ENCODE measurements around the gene TBCD. TPM values are rescaled to one million over a fixed set of nuclear protein-coding genes. Genes with fewer than 3 reads are reported as not detected.
A peak's percentile ranks its signal among the peaks of the same experiment; 100 is the strongest.

The TBCD gene
- total RNA-seq, 2 experiments from 2014 or later, result 181 to 186 TPM

GRCh38 chr17:82880620-82881323, 128.9 kb downstream of the TBCD start:
- Mint-ChIP-seq H3K36me3 (peaks cover 23% of the 10 kb centered on the region), H3K4me3 (no peak overlapping the region), H3K4me1 (peaks cover 57% of the 10 kb centered on the region), H3K9me3 (no peaks in the 10 kb centered on the region), H3K27me3 (no peaks in the 10 kb centered on the region), H3K27ac (no peak overlapping the region)
- POLR2A ChIA-PET, result no interaction called here
- ATAC-seq (ENCODE audit: low read depth), result no peak
- DNase-seq, result no peak

- POLR2A ChIA-PET, result no interaction called here
Observed at GRCh38 chr17:82881324-82881823, 129.5 kb downstream of the TBCD start.

GRCh38 chr17:82881900-82882714, 130.2 kb downstream of the TBCD start:
- Mint-ChIP-seq H3K4me1 (peaks cover 66% of the 10 kb centered on the region), H3K27ac (peak overlapping the region; percentile 92), H3K36me3 (peaks cover 27% of the 10 kb centered on the region), H3K9me3 (no peaks in the 10 kb centered on the region), H3K4me3 (peak overlapping the region; percentile 85), H3K27me3 (no peaks in the 10 kb centered on the region)
- DNase-seq (no peak), ATAC-seq (ENCODE audit: low read depth) (no peak)
- POLR2A ChIA-PET, result interaction anchor here (4.5 kb wide), 1 partner anchor 18 kb away, joined by 48 read pairs; no protein-coding TSS in a partner anchor

More at GRCh38 chr17:82881324-82881823, 129.5 kb downstream of the TBCD start:
- Mint-ChIP-seq H3K4me1 (peaks cover 61% of the 10 kb centered on the region), H3K27ac (peak overlapping the region; percentile 49), H3K4me3 (no peak overlapping the region), H3K36me3 (peaks cover 23% of the 10 kb centered on the region), H3K27me3 (no peaks in the 10 kb centered on the region), H3K9me3 (no peaks in the 10 kb centered on the region)
- no peak for DNase-seq
- ATAC-seq (ENCODE audit: low read depth), result no peak

- Mint-ChIP-seq H3K9me3 (no peaks in the 10 kb centered on the region), H3K4me3 (peak overlapping the region; percentile 85), H3K36me3 (peaks cover 35% of the 10 kb centered on the region), H3K27ac (peak overlapping the region; percentile 92), H3K4me1 (peaks cover 69% of the 10 kb centered on the region), H3K27me3 (no peaks in the 10 kb centered on the region)
- POLR2A ChIA-PET, result interaction anchor here (1.5 to 4.5 kb wide), 3 partner anchors 10 to 19 kb away, joined by 4 to 48 read pairs (median 4); no protein-coding TSS in a partner anchor
- DNase-seq (peak; percentile 71), ATAC-seq (ENCODE audit: low read depth) (peak; percentile 79)
Observed at GRCh38 chr17:82882715-82883418, 131.0 kb downstream of the TBCD start.

GRCh38 chr17:82883419-82884031, 131.7 kb downstream of the TBCD start:
- POLR2A ChIA-PET, result interaction anchor here (1.2 to 4.5 kb wide), 5 partner anchors 10 to 26 kb away, joined by 3 to 48 read pairs (median 4); no protein-coding TSS in a partner anchor
- H3K4me1 Mint-ChIP-seq, result peaks cover 68% of the 10 kb centered on the region
- H3K27ac Mint-ChIP-seq, result peak overlapping the region; percentile 93
- ATAC-seq (ENCODE audit: low read depth), result no peak
- H3K4me3 Mint-ChIP-seq, result peak overlapping the region; percentile 85
- DNase-seq, result no peak
- H3K36me3 Mint-ChIP-seq, result peaks cover 34% of the 10 kb centered on the region
- H3K9me3 Mint-ChIP-seq, result no peaks in the 10 kb centered on the region
- no peaks in the 10 kb centered on the region for H3K27me3 Mint-ChIP-seq

- H3K9me3 Mint-ChIP-seq, result no peaks in the 10 kb centered on the region
- POLR2A ChIA-PET, result interaction anchor here (1.2 to 4.5 kb wide), 6 partner anchors 9 to 26 kb away, joined by 3 to 48 read pairs (median 4); no protein-coding TSS in a partner anchor
Observed at GRCh38 chr17:82884341-82884969, 132.6 kb downstream of the TBCD start.

GRCh38 chr17:82884970-82885353, 133.1 kb downstream of the TBCD start:
- POLR2A ChIA-PET, result interaction anchor here (1.0 to 4.5 kb wide), 5 partner anchors 9 to 27 kb away, joined by 3 to 48 read pairs (median 3); no protein-coding TSS in a partner anchor
- Mint-ChIP-seq H3K27me3 (no peaks in the 10 kb centered on the region), H3K36me3 (peaks cover 29% of the 10 kb centered on the region), H3K9me3 (no peaks in the 10 kb centered on the region), H3K4me1 (peaks cover 59% of the 10 kb centered on the region), H3K27ac (peak overlapping the region; percentile 93), H3K4me3 (peak overlapping the region; percentile 64)
- peak; percentile 64 for DNase-seq
- peak; percentile 78 for ATAC-seq (ENCODE audit: low read depth)

More at GRCh38 chr17:82884341-82884969, 132.6 kb downstream of the TBCD start:
- Mint-ChIP-seq H3K27ac (peak overlapping the region; percentile 93), H3K36me3 (peaks cover 34% of the 10 kb centered on the region), H3K27me3 (no peaks in the 10 kb centered on the region), H3K4me1 (peaks cover 62% of the 10 kb centered on the region), H3K4me3 (peak overlapping the region; percentile 64)
- ATAC-seq (ENCODE audit: low read depth) (peak; percentile 11), DNase-seq (no peak)

- no peak for ATAC-seq (ENCODE audit: low read depth)
- Mint-ChIP-seq H3K27me3 (no peaks in the 10 kb centered on the region), H3K4me3 (peak overlapping the region; percentile 6), H3K36me3 (peaks cover 25% of the 10 kb centered on the region), H3K27ac (peak overlapping the region; percentile 43), H3K4me1 (peaks cover 55% of the 10 kb centered on the region), H3K9me3 (no peaks in the 10 kb centered on the region)
- POLR2A ChIA-PET, result no interaction called here
- DNase-seq, result no peak
Observed at GRCh38 chr17:82887255-82888164, 135.6 kb downstream of the TBCD start.

- Mint-ChIP-seq H3K9me3 (no peaks in the 10 kb centered on the region), H3K36me3 (peaks cover 25% of the 10 kb centered on the region), H3K27ac (no peak overlapping the region), H3K4me3 (no peak overlapping the region), H3K27me3 (no peaks in the 10 kb centered on the region), H3K4me1 (peaks cover 56% of the 10 kb centered on the region)
- no peak for ATAC-seq (ENCODE audit: low read depth)
- no peak for DNase-seq
- POLR2A ChIA-PET, result no interaction called here
Observed at GRCh38 chr17:82888583-82889495, 137.0 kb downstream of the TBCD start.

- Mint-ChIP-seq H3K4me1 (peaks cover 55% of the 10 kb centered on the region), H3K27me3 (no peaks in the 10 kb centered on the region), H3K27ac (no peak overlapping the region), H3K36me3 (peaks cover 26% of the 10 kb centered on the region), H3K9me3 (no peaks in the 10 kb centered on the region), H3K4me3 (no peak overlapping the region)
- no peak for DNase-seq
- POLR2A ChIA-PET, result no interaction called here
- no peak for ATAC-seq (ENCODE audit: low read depth)
Observed at GRCh38 chr17:82889496-82890338, 137.9 kb downstream of the TBCD start.
